Measurements from ENCODE around the gene PDX1.

DNA sequence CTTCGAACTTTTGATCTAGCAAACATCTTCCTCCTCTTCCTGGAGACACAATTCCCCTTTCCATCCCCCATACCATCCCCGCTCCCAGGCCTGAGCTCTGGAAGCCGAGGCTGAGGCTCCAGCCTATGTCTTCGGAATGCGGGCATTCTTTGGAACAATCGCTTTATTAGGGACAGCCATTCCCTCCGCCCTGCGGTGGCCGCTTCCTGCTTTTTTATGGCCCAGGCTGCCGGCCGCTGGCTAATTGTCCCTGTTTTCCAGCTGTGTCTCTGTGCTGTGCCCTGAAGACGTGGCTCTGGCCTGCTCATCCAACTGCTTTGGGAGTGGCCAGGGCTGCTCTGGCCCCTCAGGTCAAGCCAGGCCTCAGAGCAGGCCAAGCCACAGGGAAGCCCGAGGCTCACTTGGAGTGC, 51.4 kb downstream of the PDX1 start:
- TF ChIP-seq, protein P1, sequence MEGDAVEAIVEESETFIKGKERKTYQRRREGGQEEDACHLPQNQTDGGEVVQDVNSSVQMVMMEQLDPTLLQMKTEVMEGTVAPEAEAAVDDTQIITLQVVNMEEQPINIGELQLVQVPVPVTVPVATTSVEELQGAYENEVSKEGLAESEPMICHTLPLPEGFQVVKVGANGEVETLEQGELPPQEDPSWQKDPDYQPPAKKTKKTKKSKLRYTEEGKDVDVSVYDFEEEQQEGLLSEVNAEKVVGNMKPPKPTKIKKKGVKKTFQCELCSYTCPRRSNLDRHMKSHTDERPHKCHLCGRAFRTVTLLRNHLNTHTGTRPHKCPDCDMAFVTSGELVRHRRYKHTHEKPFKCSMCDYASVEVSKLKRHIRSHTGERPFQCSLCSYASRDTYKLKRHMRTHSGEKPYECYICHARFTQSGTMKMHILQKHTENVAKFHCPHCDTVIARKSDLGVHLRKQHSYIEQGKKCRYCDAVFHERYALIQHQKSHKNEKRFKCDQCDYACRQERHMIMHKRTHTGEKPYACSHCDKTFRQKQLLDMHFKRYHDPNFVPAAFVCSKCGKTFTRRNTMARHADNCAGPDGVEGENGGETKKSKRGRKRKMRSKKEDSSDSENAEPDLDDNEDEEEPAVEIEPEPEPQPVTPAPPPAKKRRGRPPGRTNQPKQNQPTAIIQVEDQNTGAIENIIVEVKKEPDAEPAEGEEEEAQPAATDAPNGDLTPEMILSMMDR (conservative IDR thresholded peaks at IDR 0.05) = no peak
- TF ChIP-seq EZH2 (IDR thresholded peaks at IDR 0.05; ENCODE audit: low read depth) = no peak
